ENCODE results near the gene MAZ. TPM values are rescaled to one million over a fixed set of nuclear protein-coding genes. Genes with fewer than 3 reads are reported as not detected.

Gene MAZ
- total and polyA plus RNA-seq, 2 of the 13 experiments (the other 11 are each of a cell fraction or from before 2014, with no cell fraction given) = 203 to 277 TPM

DNA sequence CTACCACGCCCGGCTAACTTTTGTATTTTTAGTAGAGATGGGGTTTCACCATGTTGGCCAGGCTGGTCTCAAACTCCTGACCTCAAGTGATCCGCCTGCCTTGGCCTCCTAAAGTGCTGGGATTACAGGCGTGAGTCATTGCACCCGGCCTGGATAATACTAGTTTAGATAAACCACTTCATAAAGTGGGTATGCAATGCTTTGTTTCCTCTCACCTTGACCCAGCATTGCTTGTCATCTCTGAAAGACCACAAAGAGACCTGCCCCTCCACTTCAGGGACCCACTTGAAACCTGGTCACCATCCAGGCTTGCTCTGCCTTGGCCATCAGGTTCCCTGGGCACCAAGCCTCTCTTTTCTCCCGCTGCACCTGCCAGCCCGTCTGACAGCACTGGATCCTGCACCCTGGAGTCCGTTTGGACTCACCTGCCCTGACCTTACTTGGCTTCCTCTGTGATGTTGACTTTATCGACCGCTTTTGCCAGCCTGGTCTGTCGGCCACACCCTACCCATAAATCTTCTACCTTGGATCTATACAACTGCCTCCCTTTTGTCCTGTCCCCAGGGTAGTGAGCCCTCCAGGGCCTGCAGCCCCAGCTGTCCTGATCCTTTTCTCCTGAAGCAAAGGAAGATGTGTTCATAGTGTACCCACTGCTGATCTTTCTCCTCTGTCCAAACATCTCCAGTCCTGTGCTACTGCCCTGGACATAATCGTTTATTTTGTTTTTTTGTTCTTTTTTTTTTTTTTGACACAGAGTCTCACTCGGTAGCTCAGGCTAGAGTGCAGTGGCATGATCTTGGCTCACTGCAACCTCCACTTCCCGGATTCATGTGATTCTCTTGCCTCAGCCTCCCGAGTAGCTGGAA lies 40.9 kb upstream of the MAZ start (continued):
- TF ChIP-seq ZNF777 (CRISPR knock-in tag; IDR thresholded peaks at IDR 0.05) (peak; percentile 62; the same call in 1 of the 2 replicates), ZNF451 (CRISPR knock-in tag; IDR thresholded peaks at IDR 0.05) (peak; percentile 53; the same call in 1 of the 2 replicates), IRX3 (CRISPR knock-in tag; IDR thresholded peaks at IDR 0.05; ENCODE audit: borderline replicate concordance, low read depth) (no peak; the same call in 1 of the 2 replicates), ZNF468 (CRISPR knock-in tag; IDR thresholded peaks at IDR 0.05) (no peak), ZKSCAN5 (CRISPR knock-in tag; IDR thresholded peaks at IDR 0.05) (no peak), ATRX (CRISPR knock-in tag; IDR thresholded peaks at IDR 0.05; ENCODE audit: borderline replicate concordance) (no peak), PRDM10 (CRISPR knock-in tag; IDR thresholded peaks at IDR 0.05; ENCODE audit: low read depth) (peak; percentile 86), ZNF547 (CRISPR knock-in tag; IDR thresholded peaks at IDR 0.05) (no peak; the same call in 1 of the 2 replicates), ZNF10 (CRISPR knock-in tag; IDR thresholded peaks at IDR 0.05; ENCODE audit: borderline replicate concordance, low read depth) (no peak), RBM39 (IDR thresholded peaks at IDR 0.05; ENCODE audit: low read depth, low read length, poor library complexity, severe bottlenecking) (no peak), KDM4B (CRISPR knock-in tag; IDR thresholded peaks at IDR 0.05) (0 out of 2 replicates have a peak, but pooled peaks have one; percentile 74), RFXAP (CRISPR knock-in tag; IDR thresholded peaks at IDR 0.05; ENCODE audit: borderline replicate concordance) (peak; percentile 91), ZNF562 (CRISPR knock-in tag; IDR thresholded peaks at IDR 0.05; ENCODE audit: borderline replicate concordance) (no peak), ZNF367 (CRISPR knock-in tag; IDR thresholded peaks at IDR 0.05; ENCODE audit: borderline replicate concordance) (no peak), ZNF18 (CRISPR knock-in tag; IDR thresholded peaks at IDR 0.05; ENCODE audit: insufficient replicate concordance) (no peak), TP53 (CRISPR knock-in tag; conservative IDR thresholded peaks at IDR 0.05) (peak; percentile 83; the same call in 1 of the 2 replicates), MAFF (IDR thresholded peaks at IDR 0.05; ENCODE audit: low read depth, low read length) (no peak), ZNF543 (CRISPR knock-in tag; IDR thresholded peaks at IDR 0.05) (peak; percentile 66; the same call in 1 of the 2 replicates), ZNF713 (CRISPR knock-in tag; IDR thresholded peaks at IDR 0.05) (peak; percentile 89; the same call in 1 of the 2 replicates), ZFP36L2 (CRISPR knock-in tag; IDR thresholded peaks at IDR 0.05) (no peak), ZNF343 (CRISPR knock-in tag; IDR thresholded peaks at IDR 0.05) (no peak; the same call in 1 of the 2 replicates), ZSCAN12 (CRISPR knock-in tag; IDR thresholded peaks at IDR 0.05) (no peak), MLLT10 (CRISPR knock-in tag; IDR thresholded peaks at IDR 0.05) (no peak)
- TF ChIP-seq, protein P1, sequence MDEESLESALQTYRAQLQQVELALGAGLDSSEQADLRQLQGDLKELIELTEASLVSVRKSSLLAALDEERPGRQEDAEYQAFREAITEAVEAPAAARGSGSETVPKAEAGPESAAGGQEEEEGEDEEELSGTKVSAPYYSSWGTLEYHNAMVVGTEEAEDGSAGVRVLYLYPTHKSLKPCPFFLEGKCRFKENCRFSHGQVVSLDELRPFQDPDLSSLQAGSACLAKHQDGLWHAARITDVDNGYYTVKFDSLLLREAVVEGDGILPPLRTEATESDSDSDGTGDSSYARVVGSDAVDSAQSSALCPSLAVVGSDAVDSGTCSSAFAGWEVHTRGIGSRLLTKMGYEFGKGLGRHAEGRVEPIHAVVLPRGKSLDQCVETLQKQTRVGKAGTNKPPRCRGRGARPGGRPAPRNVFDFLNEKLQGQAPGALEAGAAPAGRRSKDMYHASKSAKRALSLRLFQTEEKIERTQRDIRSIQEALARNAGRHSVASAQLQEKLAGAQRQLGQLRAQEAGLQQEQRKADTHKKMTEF (CRISPR knock-in tag; IDR thresholded peaks at IDR 0.05) = peak; percentile 95

All from HepG2 (cell line).